GM23338 (cell line): ENCODE measurements around the gene RRAD. TPM values are rescaled to one million over a fixed set of nuclear protein-coding genes. Genes with fewer than 3 reads are reported as not detected.

Experiments
- ATAC-seq: fragments of 200-7000 bp; cut with Tn5 transposase; 3 replicates; pipeline ENCODE4 v1.9.1; 2020
- DNase-seq: peaks from one replicate; pipeline ENCODE4 v3.0.0-alpha.2; 2015; ENCODE audit warnings: low spot score
- H2AFZ ChIP-seq: fragments of 200-600 bp; sonication (generic); 2 replicates; pipeline ENCODE4 v1.8.0; 2016; ENCODE audit warnings: antibody characterized with exemption, mild to moderate bottlenecking, moderate library complexity
- H3F3A ChIP-seq: fragments of 200-600 bp; sonication (generic); replicated peaks from 2 replicates; pipeline ENCODE4 v1.8.0; 2017; ENCODE audit warnings: antibody characterized with exemption, mixed run types, low read depth
- H3K27ac ChIP-seq: fragments of 200-600 bp; sonication (generic); 2 replicates; pipeline ENCODE4 v1.6.1; 2016; ENCODE audit warnings: low read depth
- H3K27me3 ChIP-seq: fragments of 200-600 bp; sonication (generic); 2 replicates; pipeline ENCODE4 v1.8.0; 2016; ENCODE audit warnings: mild to moderate bottlenecking, mixed run types, moderate library complexity; ENCODE audit not compliant: insufficient read depth
- H3K36me3 ChIP-seq: fragments of 200-600 bp; sonication (generic); 2 replicates; pipeline ENCODE4 v1.8.0; 2016; ENCODE audit warnings: mild to moderate bottlenecking; ENCODE audit not compliant: insufficient read depth
- H3K4me1 ChIP-seq: fragments of 200-600 bp; sonication (generic); 2 replicates; pipeline ENCODE4 v1.8.0; 2016; ENCODE audit warnings: mild to moderate bottlenecking, moderate library complexity; ENCODE audit not compliant: insufficient read depth
- H3K4me2 ChIP-seq: fragments of 200-600 bp; sonication (generic); 2 replicates; pipeline ENCODE4 v1.7.1; 2017; ENCODE audit warnings: mixed run types
- H3K4me3 ChIP-seq: fragments of 200-600 bp; sonication (generic); 2 replicates; pipeline ENCODE4 v1.6.1; 2016; ENCODE audit warnings: mixed run types
- H3K79me2 ChIP-seq: fragments of 200-600 bp; sonication (generic); replicated peaks from 2 replicates; pipeline ENCODE4 v1.8.0; 2017; ENCODE audit warnings: mild to moderate bottlenecking; ENCODE audit not compliant: insufficient read depth
- H3K9me2 ChIP-seq: fragments of 200-600 bp; sonication (generic); 2 replicates; pipeline ENCODE4 v1.8.0; 2017; ENCODE audit not compliant: insufficient read depth
- H4K20me1 ChIP-seq: fragments of 200-600 bp; sonication (generic); replicated peaks from 2 replicates; pipeline ENCODE4 v1.8.0; 2017; ENCODE audit warnings: mild to moderate bottlenecking; ENCODE audit not compliant: insufficient read depth
- H3K27ac Mint-ChIP-seq: 2 replicates; pipeline ENCODE4 v1.8.0; 2020; ENCODE audit warnings: inconsistent platforms, mild to moderate bottlenecking, moderate library complexity, mixed read lengths
- H3K27me3 Mint-ChIP-seq: 3 replicates; pipeline ENCODE4 v1.8.0; 2022; ENCODE audit warnings: low read depth, mild to moderate bottlenecking, moderate library complexity, mixed read lengths, inconsistent platforms; ENCODE audit not compliant: insufficient read depth, poor library complexity
- H3K36me3 Mint-ChIP-seq: 3 replicates; pipeline ENCODE4 v1.8.0; 2021; ENCODE audit warnings: low read depth, mild to moderate bottlenecking, inconsistent platforms, moderate library complexity, mixed read lengths
- H3K4me1 Mint-ChIP-seq: 3 replicates; pipeline ENCODE4 v1.8.0; 2020; ENCODE audit warnings: mild to moderate bottlenecking, inconsistent platforms, mixed read lengths
- H3K4me3 Mint-ChIP-seq: 3 replicates; pipeline ENCODE4 v1.8.0; 2021; ENCODE audit warnings: moderate library complexity, mild to moderate bottlenecking, inconsistent platforms, mixed read lengths
- H3K9me3 Mint-ChIP-seq: 3 replicates; pipeline ENCODE4 v1.8.0; 2020; ENCODE audit warnings: moderate library complexity, mild to moderate bottlenecking, inconsistent platforms, mixed read lengths
- CREB1 ChIP-seq: fragments of 250-450 bp; sonication (Bioruptor Pico); IDR thresholded peaks from 2 replicates; pipeline ENCODE4 v1.5.0; 2020; ENCODE audit warnings: low read depth, mild to moderate bottlenecking, moderate library complexity
- ETS1 ChIP-seq: IDR thresholded peaks from 2 replicates; pipeline ENCODE4 v1.6.1; 2016; ENCODE audit warnings: antibody characterized with exemption
- POLR2AphosphoS5 ChIP-seq: IDR thresholded peaks from 2 replicates; pipeline ENCODE4 v1.6.1; 2016; ENCODE audit warnings: antibody characterized with exemption, low read depth
- STAT1 ChIP-seq: IDR thresholded peaks from one replicate; pipeline ENCODE4 v1.6.1; 2016; ENCODE audit warnings: antibody characterized with exemption; ENCODE audit not compliant: unreplicated experiment
- ZNF114 ChIP-seq: fragments of 250-450 bp; sonication (Bioruptor Pico); IDR thresholded peaks from 2 replicates; pipeline ENCODE4 v1.5.0; 2020; ENCODE audit warnings: mild to moderate bottlenecking, moderate library complexity
- polyA plus RNA-seq: library from polyadenylated mRNA; unstranded; fragments of >200 nt; fragmentation: Nextera tagmentation; extraction: Ambion mirVana; gene quantifications from 2 replicates; pipeline ENCODE4 v1.2.1, GENCODE V29; 2016
- total RNA-seq: library from RNA; depleted of rRNA; stranded (reverse); fragments of >200 nt; shearing (Covaris generic); gene quantifications from 2 replicates; pipeline ENCODE4 v1.2.3, GENCODE V29; 2014
- TF ChIP-seq, protein P1 (sequence below), 2 experiments: fragments of 200-600 bp in 1 of 2; sonication (generic) in 1 of 2; conservative IDR thresholded peaks; 2 replicates each; pipeline versions ENCODE4 v1.5.1 to v1.6.1; 2016 to 2017; ENCODE audit warnings: antibody characterized with exemption in 2 of 2, low read depth in 2 of 2, mild to moderate bottlenecking in 2 of 2, moderate library complexity in 1 of 2
- TF ChIP-seq, protein P2 (sequence below): IDR thresholded peaks from one replicate; pipeline ENCODE4 v1.6.1; 2018; ENCODE audit warnings: antibody characterized with exemption; ENCODE audit not compliant: unreplicated experiment

The RRAD gene
- total and polyA plus RNA-seq, 2 experiments from 2014 or later: 0.18 TPM; not detected in 1

DNA sequence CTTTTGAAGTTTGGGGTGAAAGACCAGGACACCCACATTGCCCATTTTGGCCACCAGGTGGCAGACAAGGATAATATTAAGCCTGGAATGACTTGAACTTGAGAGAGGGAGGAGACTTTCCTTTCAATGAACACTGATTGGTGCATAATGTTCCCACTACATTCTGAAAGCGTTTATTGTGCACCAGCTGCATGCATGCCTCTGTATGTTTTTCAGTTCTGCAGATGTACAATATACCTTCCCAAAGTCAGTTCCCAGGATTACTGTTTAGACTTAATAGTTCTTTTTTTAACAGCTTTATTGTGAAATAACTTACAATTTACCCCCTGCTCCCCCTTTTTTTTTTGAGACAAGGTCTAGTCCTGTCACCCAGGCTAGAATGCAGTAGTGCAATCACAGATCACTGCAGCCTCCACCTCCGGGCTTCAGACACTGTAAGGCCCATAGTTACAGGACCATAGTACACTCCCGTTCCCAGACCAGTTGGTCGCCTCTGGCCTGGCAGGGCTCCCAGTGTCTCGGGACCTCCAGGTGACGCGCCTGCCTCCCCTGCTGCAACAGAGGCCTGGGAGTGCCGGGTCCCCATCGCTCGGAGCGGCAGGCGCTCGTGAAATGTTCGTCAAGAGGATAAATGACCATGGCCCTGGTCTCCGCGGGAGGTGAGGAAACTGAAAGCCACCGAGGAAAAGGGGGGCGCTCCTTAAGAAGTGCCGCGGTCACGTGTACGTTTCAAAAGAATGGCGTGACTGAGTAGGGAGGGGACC, 22.1 kb upstream of the RRAD start:
- Histone ChIP-seq H3K79me2 (no peaks in the 10 kb centered on the region), H3K9me2 (no peaks in the 10 kb centered on the region), H3F3A (no peaks in the 10 kb centered on the region), H3K4me3 (peak overlapping the region; percentile 60), H3K36me3 (no peaks in the 10 kb centered on the region), H3K4me2 (peak overlapping the region; percentile 87), H3K27me3 (peaks cover 46% of the 10 kb centered on the region), H2AFZ (peak overlapping the region; percentile 98; the same call in 1 of the 2 replicates), H4K20me1 (no peaks in the 10 kb centered on the region), H3K4me1 (peaks cover 3% of the 10 kb centered on the region; the same call in 1 of the 2 replicates), H3K27ac (no peak overlapping the region)
- Mint-ChIP-seq H3K4me3 (peak overlapping the region; percentile 66), H3K27ac (no peak overlapping the region), H3K9me3 (peaks cover 10% of the 10 kb centered on the region; the same call in 2 of the 3 replicates), H3K4me1 (no peaks in the 10 kb centered on the region; the same call in 2 of the 3 replicates), H3K27me3 (peaks cover 37% of the 10 kb centered on the region), H3K36me3 (peaks cover 9% of the 10 kb centered on the region; the same call in 1 of the 3 replicates)
- DNase-seq (peak; percentile 94), ATAC-seq (peak; percentile 79)
- TF ChIP-seq ETS1: no peak
- TF ChIP-seq POLR2AphosphoS5: no peak
- TF ChIP-seq, protein P1, sequence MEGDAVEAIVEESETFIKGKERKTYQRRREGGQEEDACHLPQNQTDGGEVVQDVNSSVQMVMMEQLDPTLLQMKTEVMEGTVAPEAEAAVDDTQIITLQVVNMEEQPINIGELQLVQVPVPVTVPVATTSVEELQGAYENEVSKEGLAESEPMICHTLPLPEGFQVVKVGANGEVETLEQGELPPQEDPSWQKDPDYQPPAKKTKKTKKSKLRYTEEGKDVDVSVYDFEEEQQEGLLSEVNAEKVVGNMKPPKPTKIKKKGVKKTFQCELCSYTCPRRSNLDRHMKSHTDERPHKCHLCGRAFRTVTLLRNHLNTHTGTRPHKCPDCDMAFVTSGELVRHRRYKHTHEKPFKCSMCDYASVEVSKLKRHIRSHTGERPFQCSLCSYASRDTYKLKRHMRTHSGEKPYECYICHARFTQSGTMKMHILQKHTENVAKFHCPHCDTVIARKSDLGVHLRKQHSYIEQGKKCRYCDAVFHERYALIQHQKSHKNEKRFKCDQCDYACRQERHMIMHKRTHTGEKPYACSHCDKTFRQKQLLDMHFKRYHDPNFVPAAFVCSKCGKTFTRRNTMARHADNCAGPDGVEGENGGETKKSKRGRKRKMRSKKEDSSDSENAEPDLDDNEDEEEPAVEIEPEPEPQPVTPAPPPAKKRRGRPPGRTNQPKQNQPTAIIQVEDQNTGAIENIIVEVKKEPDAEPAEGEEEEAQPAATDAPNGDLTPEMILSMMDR (conservative IDR thresholded peaks at IDR 0.05; ENCODE audit: low read depth in 2 of 2): peak; percentile 91 to 96

DNA sequence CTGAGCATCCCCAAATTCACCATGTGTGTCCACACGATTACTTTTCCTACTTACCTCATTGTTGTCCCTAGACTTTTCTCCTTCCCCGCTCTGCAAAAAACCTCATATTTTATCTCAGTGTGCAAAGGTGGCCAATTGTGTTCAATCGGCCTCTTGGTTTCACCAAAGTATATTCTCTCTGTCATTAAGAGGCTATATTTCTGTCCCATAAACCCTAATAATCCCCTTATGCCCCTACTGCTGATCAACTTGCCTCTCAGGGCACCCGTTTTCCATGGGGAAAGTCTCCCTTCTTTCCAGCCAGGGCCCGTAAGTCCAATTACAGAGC, 21.6 kb upstream of the RRAD start:
- no peak overlapping the region for H2AFZ ChIP-seq
- H3K36me3 ChIP-seq: no peaks in the 10 kb centered on the region
- H3K9me3 Mint-ChIP-seq: peaks cover 9% of the 10 kb centered on the region; the same call in 2 of the 3 replicates
- peaks cover 14% of the 10 kb centered on the region for H3K36me3 Mint-ChIP-seq
- H3K27me3 Mint-ChIP-seq: peaks cover 36% of the 10 kb centered on the region
- H3K27ac Mint-ChIP-seq: no peak overlapping the region
- H3K4me1 ChIP-seq: peaks cover 3% of the 10 kb centered on the region; the same call in 1 of the 2 replicates
- no peak overlapping the region for H3K4me2 ChIP-seq
- TF ChIP-seq ZNF114 (CRISPR knock-in tag) (no peak), ETS1 (no peak), CREB1 (CRISPR knock-in tag) (no peak), STAT1 (no peak), POLR2AphosphoS5 (no peak)
- TF ChIP-seq, protein P1 (conservative IDR thresholded peaks at IDR 0.05; ENCODE audit: low read depth in 2 of 2): no peak
- TF ChIP-seq, protein P2, sequence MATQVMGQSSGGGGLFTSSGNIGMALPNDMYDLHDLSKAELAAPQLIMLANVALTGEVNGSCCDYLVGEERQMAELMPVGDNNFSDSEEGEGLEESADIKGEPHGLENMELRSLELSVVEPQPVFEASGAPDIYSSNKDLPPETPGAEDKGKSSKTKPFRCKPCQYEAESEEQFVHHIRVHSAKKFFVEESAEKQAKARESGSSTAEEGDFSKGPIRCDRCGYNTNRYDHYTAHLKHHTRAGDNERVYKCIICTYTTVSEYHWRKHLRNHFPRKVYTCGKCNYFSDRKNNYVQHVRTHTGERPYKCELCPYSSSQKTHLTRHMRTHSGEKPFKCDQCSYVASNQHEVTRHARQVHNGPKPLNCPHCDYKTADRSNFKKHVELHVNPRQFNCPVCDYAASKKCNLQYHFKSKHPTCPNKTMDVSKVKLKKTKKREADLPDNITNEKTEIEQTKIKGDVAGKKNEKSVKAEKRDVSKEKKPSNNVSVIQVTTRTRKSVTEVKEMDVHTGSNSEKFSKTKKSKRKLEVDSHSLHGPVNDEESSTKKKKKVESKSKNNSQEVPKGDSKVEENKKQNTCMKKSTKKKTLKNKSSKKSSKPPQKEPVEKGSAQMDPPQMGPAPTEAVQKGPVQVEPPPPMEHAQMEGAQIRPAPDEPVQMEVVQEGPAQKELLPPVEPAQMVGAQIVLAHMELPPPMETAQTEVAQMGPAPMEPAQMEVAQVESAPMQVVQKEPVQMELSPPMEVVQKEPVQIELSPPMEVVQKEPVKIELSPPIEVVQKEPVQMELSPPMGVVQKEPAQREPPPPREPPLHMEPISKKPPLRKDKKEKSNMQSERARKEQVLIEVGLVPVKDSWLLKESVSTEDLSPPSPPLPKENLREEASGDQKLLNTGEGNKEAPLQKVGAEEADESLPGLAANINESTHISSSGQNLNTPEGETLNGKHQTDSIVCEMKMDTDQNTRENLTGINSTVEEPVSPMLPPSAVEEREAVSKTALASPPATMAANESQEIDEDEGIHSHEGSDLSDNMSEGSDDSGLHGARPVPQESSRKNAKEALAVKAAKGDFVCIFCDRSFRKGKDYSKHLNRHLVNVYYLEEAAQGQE: no peak
- H4K20me1 ChIP-seq: no peaks in the 10 kb centered on the region
- DNase-seq: no peak
- peaks cover 45% of the 10 kb centered on the region for H3K27me3 ChIP-seq
- H3K79me2 ChIP-seq: no peaks in the 10 kb centered on the region
- no peak overlapping the region for H3K27ac ChIP-seq
- 0 out of 3 replicates have a peak overlapping the region, but pooled peaks have one; percentile 66 for H3K4me3 Mint-ChIP-seq
- no peak for ATAC-seq
- no peak overlapping the region for H3K4me3 ChIP-seq
- no peaks in the 10 kb centered on the region for H3F3A ChIP-seq
- no peaks in the 10 kb centered on the region for H3K9me2 ChIP-seq
- no peaks in the 10 kb centered on the region; the same call in 2 of the 3 replicates for H3K4me1 Mint-ChIP-seq
